PC-9 (cell line): ENCODE data around the gene HMGB1. TPM values are rescaled to one million over a fixed set of nuclear protein-coding genes. Genes with fewer than 3 reads are reported as not detected.
A peak's percentile ranks its signal among the peaks of the same experiment; 100 is the strongest.

ENCODE experiments used
- BruUV-seq: library from RNA; stranded (reverse); fragments of 400-500 nt; replicated peaks from 2 replicates; lab custom pipeline; 2021; lab: Mats Ljungman, UMichigan
- CTCF ChIA-PET: fragments of 300-600 bp; sonication (Branson Sonifier 250); formaldehyde crosslinking; loops from one replicate; lab custom pipeline; 2022; ENCODE audit warnings: antibody characterized with exemption; lab: Charles Lee
- POLR2A ChIA-PET: fragments of 300-600 bp; sonication (Branson Sonifier 250); formaldehyde crosslinking; loops from one replicate; lab custom pipeline; 2022; ENCODE audit warnings: antibody characterized with exemption; ENCODE audit not compliant: unreplicated experiment; lab: Charles Lee
- DNase-seq, 2 experiments: peaks; one replicate each; pipeline versions ENCODE4 v3.0.0 to v3.0.0-alpha.2; 2015 to 2022; ENCODE audit warnings: mixed read lengths in 1 of 2
- H2AFZ ChIP-seq: fragments of 200-600 bp; sonication (generic); 2 replicates; pipeline ENCODE4 v1.8.1; 2017; ENCODE audit warnings: antibody characterized with exemption
- H3F3A ChIP-seq: fragments of 200-600 bp; sonication (generic); 2 replicates; pipeline ENCODE4 v1.8.1; 2017; ENCODE audit warnings: antibody characterized with exemption, mild to moderate bottlenecking, low read depth; ENCODE audit not compliant: insufficient read depth
- H3K27ac ChIP-seq: fragments of 200-600 bp; sonication (generic); 2 replicates; pipeline ENCODE4 v1.6.1; 2016; ENCODE audit warnings: mixed run types
- H3K27me3 ChIP-seq: fragments of 200-600 bp; sonication (generic); 2 replicates; pipeline ENCODE4 v1.6.1; 2016; ENCODE audit warnings: low read depth, mixed run types; ENCODE audit not compliant: insufficient read depth
- H3K36me3 ChIP-seq: fragments of 200-600 bp; sonication (generic); 2 replicates; pipeline ENCODE4 v1.6.1; 2016; ENCODE audit warnings: low read depth, mixed run types
- H3K4me1 ChIP-seq: fragments of 200-600 bp; sonication (generic); replicated peaks from 2 replicates; pipeline ENCODE4 v1.6.1; 2016; ENCODE audit warnings: mixed run types; ENCODE audit not compliant: insufficient read depth
- H3K4me2 ChIP-seq: fragments of 200-600 bp; sonication (generic); 2 replicates; pipeline ENCODE4 v1.6.1; 2017; ENCODE audit warnings: mixed run types
- H3K4me3 ChIP-seq: fragments of 200-600 bp; sonication (generic); 2 replicates; pipeline ENCODE4 v1.6.1; 2016; ENCODE audit warnings: mixed run types
- H3K79me2 ChIP-seq: fragments of 200-600 bp; sonication (generic); 2 replicates; pipeline ENCODE4 v1.6.1; 2017; ENCODE audit warnings: low read depth, mixed run types
- H3K9me2 ChIP-seq: fragments of 200-600 bp; sonication (generic); 2 replicates; pipeline ENCODE4 v1.8.1; 2017; ENCODE audit warnings: mild to moderate bottlenecking; ENCODE audit not compliant: insufficient read depth
- H3K9me3 ChIP-seq: fragments of 200-600 bp; sonication (generic); 2 replicates; pipeline ENCODE4 v1.8.1; 2016; ENCODE audit warnings: low read depth; ENCODE audit not compliant: insufficient read depth
- H4K20me1 ChIP-seq: fragments of 200-600 bp; sonication (generic); 2 replicates; pipeline ENCODE4 v1.8.1; 2017; ENCODE audit not compliant: insufficient read depth
- CTCF ChIP-seq: fragments of 200-600 bp; sonication (generic); conservative IDR thresholded peaks from 2 replicates; pipeline ENCODE4 v1.6.1; 2017; ENCODE audit warnings: mixed run types, antibody characterized with exemption, mild to moderate bottlenecking, moderate library complexity
- EZH2 ChIP-seq: fragments of 200-600 bp; sonication (generic); IDR thresholded peaks from 2 replicates; pipeline ENCODE4 v1.8.0; 2017; ENCODE audit warnings: antibody characterized with exemption, low read depth
- intact Hi-C: fragments of 100-400 bp; cut with micrococcal nuclease; formaldehyde crosslinking; loops from one replicate; pipeline ENCODE4 v1.10.0; 2022; ENCODE audit not compliant: unreplicated experiment
- total RNA-seq: library from RNA; stranded (reverse); gene quantifications from 2 replicates; pipeline ENCODE4 v1.2.3, GENCODE V29; 2021

The HMGB1 gene
- total RNA-seq, 1 experiment from 2014 or later, result 313 TPM

- no peak overlapping the region for H3K4me3 ChIP-seq
- no peaks in the 10 kb centered on the region for H3K79me2 ChIP-seq
- no TSS peak for BruUV-seq
- intact Hi-C loops, result loop anchor here (1.0 kb wide), 1 partner anchor 15 kb away; no protein-coding TSS in a partner anchor
- TF ChIP-seq CTCF, result no peak
- TF ChIP-seq EZH2, result no peak
- no peaks in the 10 kb centered on the region for H3F3A ChIP-seq
- H4K20me1 ChIP-seq, result no peaks in the 10 kb centered on the region
- H3K4me2 ChIP-seq, result no peak overlapping the region
- H3K9me3 ChIP-seq, result no peaks in the 10 kb centered on the region
- peak in 1 of 2 experiments; percentile 54 for DNase-seq
- no peak overlapping the region for H3K27ac ChIP-seq
- peaks cover 7% of the 10 kb centered on the region for H3K4me1 ChIP-seq
- no peaks in the 10 kb centered on the region for H3K36me3 ChIP-seq
- ChIA-PET CTCF (interaction anchor here (0.6 to 0.7 kb wide), 2 partner anchors 10 to 99 kb away, joined by 3 to 8 read pairs; no protein-coding TSS in a partner anchor), POLR2A (interaction anchor here (0.7 kb wide), 1 partner anchor 210 kb away, joined by 3 read pairs; no protein-coding TSS in a partner anchor)
- no peaks in the 10 kb centered on the region for H3K9me2 ChIP-seq
- H2AFZ ChIP-seq, result no peak overlapping the region
- no peaks in the 10 kb centered on the region for H3K27me3 ChIP-seq
Observed at GRCh38 chr13:30481241-30481760, 15.6 kb upstream of the HMGB1 start.

- TF ChIP-seq EZH2 (no peak), CTCF (no peak)
- CTCF ChIA-PET, result interaction anchor here (0.6 kb wide), 1 partner anchor 11 kb away, joined by 8 read pairs; no protein-coding TSS in a partner anchor
- H3K79me2 ChIP-seq, result no peaks in the 10 kb centered on the region
Observed at GRCh38 chr13:30480292-30480950, 14.7 kb upstream of the HMGB1 start.

GRCh38 chr13:30479883-30480219, 14.1 kb upstream of the HMGB1 start:
- H3K27me3 ChIP-seq, result no peaks in the 10 kb centered on the region
- no TSS peak for BruUV-seq
- H3K4me1 ChIP-seq, result no peaks in the 10 kb centered on the region
- ChIA-PET POLR2A (no interaction called here), CTCF (no interaction called here)
- H3K27ac ChIP-seq, result no peak overlapping the region
- TF ChIP-seq EZH2, result no peak
- no peak for TF ChIP-seq CTCF
- no peak for DNase-seq
- H3K9me2 ChIP-seq, result no peaks in the 10 kb centered on the region
- intact Hi-C loops, result no loop called here
- no peaks in the 10 kb centered on the region for H4K20me1 ChIP-seq
- H3K4me3 ChIP-seq, result no peak overlapping the region
- no peaks in the 10 kb centered on the region for H3K79me2 ChIP-seq
- no peaks in the 10 kb centered on the region for H3K36me3 ChIP-seq
- H3F3A ChIP-seq, result no peaks in the 10 kb centered on the region
- H3K9me3 ChIP-seq, result no peaks in the 10 kb centered on the region
- no peak overlapping the region for H2AFZ ChIP-seq
- H3K4me2 ChIP-seq, result no peak overlapping the region

More at GRCh38 chr13:30480292-30480950, 14.7 kb upstream of the HMGB1 start:
- no peak overlapping the region for H3K27ac ChIP-seq
- H3K4me3 ChIP-seq, result no peak overlapping the region
- no TSS peak for BruUV-seq
- intact Hi-C loops, result no loop called here
- no peak overlapping the region for H2AFZ ChIP-seq
- no peaks in the 10 kb centered on the region for H3F3A ChIP-seq
- no peaks in the 10 kb centered on the region for H4K20me1 ChIP-seq
- H3K27me3 ChIP-seq, result no peaks in the 10 kb centered on the region
- POLR2A ChIA-PET, result no interaction called here
- H3K4me1 ChIP-seq, result no peaks in the 10 kb centered on the region
- DNase-seq, result no peak
- no peaks in the 10 kb centered on the region for H3K9me3 ChIP-seq
- H3K36me3 ChIP-seq, result no peaks in the 10 kb centered on the region
- H3K4me2 ChIP-seq, result no peak overlapping the region
- H3K9me2 ChIP-seq, result no peaks in the 10 kb centered on the region
